Hippocampal formation (tissue), 2 donors: ENCODE results near the gene EPS8L3.
"Not testable (repeated sequence)": the region's sequence is repeated elsewhere in the genome, so short reads cannot be mapped to it uniquely, and the experiment has no call there.

Source experiments
- DNase-seq, 2 donors: peaks; one replicate each; lab custom pipeline; 2025; lab: John Stamatoyannopoulos, UW

EPS8L3 gene

DNA sequence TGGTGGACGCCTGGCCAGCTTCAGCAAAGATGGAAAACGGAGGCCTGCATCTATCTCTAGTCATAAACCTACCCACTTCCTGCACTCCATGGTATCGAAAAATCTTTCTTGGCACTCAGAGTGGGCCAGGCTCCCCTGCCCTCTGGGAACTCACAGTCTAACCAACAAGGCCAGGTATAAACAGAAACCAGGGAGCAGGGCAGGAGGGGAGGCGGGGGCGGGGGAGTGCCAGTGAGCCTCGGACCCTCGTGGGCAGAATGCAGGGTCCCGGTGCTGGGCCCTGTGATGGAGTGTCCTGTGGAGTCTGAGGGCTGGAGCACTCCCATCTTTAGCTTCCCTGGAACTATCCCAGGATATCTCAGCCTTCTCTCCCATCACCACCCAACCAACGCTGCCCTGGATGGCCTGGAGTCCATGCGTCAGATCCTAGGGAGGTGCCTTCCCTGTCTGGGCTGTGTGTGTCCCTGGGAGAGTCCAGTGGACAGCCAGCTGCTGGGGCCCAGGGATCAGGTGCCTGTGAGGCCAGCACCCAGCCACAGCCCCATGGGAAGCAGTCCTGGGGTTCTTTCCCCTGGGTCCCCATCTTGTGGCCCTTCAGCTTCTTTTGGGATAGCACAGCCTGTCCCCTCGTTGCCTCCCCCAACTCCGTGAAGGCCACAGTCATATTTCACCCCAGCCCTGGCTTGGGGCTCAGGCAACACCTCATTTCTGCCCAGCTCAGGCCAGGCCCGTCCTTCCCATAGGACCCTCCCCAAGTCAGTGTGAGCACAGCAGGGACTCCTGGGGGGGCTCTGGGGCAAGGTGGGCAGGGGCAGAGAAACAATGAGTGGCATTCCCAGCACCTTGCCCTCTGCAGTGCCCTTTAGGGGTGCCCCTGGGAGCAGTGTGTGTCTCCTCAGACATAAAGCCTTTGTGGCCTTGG lies 1.1 kb upstream of the EPS8L3 start:
- no peak for DNase-seq

DNA sequence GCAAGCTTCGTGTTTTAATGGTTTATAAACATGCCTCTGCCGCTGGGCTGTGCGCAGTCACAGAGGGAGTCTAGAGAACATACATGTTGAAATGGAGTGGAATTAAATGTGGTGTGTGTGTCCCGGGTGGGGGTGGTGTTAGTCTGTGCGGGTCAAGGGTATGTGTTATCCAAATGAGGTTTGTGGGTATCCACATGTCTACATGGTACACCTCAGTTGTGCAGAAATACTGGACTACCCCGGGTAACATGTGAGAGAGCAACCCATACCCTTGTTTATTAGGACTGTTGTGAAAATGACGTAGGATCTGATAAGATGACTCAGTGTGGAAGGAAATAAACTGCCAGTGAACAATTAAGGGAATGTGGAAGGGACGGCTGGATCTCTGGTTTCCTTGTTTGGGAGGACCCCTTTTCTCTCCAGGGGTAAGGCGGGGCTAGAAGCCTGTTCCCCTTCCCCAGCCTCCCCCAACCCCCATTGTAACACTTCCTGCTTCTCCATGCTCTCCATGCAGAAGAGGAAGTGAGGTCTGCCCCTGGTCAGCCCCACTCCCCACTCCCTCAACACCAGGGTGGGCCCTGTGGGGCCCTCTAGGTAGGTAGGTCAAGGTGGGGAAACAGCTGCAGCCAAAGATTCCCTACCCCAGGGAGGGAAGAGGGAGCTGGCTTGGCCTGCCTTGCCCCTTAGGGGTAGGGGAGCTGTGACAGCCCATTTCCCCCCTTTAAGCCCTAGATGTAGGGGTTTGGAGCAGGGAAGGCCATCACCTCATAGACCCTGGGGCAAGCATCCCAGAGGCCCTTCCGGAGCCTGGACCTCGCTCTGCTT lies 690 bp downstream of the EPS8L3 start:
- DNase-seq, result no peak

DNA sequence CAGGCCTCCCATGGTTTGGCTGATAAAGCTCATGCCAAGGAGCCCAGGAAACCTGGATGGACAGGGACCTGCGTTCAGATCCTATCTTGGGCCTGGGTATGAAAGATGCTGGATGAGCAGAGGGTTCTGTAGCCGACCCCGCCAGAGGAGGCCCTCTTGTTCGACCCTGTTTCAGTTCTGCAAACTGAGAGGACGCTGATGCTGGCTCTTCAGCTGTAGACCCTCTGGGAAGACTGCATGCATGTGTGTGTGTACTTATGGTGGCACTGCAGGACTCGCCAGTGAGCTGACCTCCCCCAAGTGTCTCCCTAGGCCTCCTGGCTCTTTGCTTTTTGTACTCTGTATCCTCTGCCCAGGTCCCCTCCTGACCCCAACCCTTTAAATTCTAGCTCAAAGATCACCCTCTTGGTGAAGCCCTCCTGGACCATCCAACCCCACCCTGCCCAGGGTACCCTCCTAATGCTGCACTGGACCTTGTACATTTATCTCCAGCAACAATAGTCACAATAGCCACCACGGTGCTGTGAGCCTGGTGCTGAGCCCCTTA lies 1.6 kb downstream of the EPS8L3 start:
- DNase-seq, result no peak

DNA sequence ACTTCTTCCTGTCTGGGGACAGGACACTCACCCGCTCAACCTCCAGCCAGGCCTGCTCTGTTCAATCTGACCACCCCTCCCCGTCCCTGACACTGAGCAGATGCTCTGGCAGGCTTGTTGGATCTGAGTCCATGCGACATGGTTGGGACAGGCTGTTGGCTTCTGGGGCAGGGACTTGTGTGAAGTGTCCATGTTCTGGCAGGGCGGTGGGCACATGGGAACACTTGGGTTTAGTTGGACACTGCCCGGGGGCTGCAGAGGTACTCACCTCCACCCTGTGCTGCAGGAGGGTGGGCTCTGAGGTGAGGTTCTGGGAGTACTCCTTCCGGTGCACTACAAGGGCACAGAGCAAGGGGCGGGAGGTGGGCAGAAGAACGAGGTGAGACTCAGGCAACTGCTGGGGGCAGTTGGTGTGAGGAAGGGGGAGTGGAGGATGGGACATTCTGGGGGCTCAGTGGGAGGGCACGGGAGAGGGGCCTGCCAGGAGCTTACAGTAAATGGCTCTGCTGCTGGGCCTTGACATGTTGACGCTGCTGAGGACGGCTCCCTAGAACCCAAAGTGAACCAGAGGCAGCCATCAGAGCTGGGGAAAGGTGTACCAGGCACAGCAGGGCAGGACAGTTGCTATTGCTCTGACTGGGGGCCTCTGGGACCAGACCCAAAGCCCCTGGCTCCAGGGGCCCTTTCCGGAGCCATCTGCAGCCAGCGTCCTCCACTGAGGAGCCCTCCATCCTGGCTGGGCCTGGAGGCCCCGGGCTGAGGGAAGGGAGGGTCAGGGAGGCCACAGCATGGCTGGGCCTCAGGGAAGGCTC lies 2.3 kb downstream of the EPS8L3 start:
- DNase-seq, result no peak

DNA sequence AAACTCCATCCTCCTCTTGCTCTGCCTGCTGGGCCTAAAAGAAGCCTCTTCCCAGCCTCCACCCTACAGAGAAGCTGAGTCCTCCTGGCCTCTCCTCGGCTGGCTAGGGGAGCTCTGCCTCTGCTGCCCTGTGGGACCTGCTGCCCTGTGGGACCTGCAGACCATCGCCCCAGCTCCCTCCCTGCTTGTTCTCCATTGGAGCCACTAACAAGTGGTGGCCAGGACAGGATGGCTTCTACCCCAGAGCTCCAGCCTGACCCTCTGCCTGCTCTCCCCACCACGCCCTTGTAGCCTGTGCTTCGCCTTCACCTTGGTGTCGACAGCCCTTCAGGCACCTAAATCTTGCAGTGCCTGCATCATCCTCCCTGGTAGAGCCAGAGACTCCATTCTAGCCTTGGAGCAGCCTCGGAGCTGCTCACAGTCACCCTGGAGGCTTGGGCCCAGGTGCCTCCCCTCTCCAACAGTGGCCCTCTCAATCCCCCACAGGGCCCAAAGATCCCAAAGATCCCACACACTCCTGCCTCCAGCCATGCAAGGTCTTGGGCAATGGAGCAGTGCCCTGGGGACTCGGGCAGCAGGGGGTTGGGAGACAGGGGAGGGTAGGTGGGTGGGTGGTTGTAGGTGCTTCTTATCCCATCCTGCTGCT lies 3.0 kb downstream of the EPS8L3 start:
- DNase-seq, result no peak

DNA sequence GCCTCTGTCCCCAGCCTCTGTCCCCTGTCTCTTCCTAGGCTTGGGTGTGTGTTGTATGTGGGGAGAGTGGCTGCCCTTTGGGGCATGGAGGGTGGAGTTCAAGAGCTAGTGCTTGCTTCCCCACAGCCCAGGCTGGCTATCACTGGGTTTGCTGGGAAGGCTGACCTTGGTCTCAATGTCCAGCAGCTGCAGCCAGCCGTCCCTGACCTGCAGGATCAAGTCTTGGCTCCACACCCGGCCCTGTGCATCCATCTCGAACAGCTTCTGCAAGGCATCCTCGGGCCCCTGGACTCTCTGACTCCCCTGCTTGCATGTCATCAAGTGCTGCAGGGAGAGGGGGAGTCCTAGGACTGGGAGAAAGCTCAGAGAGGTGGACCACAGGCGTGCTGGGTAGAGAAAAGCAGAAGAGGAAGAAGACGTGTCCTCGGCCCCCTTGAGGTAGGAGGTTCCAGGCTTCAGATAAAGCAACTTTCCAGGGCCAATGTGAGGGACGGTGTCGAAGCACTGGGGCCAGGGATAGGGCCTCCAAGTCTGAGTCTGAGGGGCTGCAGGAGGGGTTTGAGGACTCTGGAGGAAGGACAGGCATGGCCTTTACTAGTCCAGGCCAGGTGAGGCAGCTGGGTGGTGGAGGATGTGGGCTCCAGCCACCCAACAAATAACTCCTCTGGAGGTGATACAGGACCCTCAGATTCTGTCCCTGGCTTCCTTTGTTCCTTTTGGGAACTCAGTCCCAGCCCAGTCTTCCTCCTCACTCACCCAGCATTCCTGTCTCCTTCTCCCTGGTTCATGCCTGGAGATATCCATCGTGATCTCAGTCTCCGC lies 4.0 kb downstream of the EPS8L3 start:
- DNase-seq, result no peak

DNA sequence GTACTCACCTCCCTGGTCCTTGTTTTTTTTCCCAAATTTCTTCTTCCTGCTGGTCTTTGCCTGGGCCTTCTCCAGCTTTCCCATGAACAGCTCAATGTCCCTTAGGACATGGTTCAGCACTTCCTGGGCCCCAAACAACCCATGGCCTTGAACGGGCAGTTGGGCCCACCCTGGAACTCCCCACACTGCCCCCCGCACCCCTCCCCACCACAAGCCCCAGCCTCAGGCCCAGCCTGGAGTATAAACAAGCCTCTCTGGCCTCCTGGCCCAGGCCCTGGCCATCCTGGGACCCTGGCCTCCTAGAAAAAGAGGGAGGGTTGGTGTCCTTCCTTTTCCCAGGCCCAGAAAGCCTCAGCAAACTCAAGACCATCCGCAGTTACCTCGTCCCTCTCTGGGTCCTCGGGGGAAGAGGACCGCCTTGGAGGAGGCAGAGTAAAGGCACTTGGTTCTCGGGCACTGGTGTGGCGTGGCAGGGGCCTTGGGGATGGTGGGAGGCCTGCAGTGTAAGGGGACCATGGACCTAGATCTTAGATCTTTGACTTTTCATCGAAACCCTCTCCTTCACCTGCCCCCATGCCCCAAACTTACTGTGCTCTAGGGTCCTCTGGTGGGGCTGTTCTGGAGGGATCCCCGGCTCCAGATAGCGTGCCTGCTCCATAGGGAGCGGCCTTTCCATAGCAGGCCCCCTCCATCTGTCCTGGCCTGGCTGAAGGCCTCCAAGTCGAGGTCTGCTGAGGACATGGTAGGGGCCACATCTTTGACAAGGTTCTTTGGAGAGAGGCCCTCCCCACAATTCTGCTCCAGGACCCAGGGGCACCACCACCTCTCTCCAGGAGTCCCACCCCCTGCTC lies 5.6 kb downstream of the EPS8L3 start:
- DNase-seq, result no peak

DNA sequence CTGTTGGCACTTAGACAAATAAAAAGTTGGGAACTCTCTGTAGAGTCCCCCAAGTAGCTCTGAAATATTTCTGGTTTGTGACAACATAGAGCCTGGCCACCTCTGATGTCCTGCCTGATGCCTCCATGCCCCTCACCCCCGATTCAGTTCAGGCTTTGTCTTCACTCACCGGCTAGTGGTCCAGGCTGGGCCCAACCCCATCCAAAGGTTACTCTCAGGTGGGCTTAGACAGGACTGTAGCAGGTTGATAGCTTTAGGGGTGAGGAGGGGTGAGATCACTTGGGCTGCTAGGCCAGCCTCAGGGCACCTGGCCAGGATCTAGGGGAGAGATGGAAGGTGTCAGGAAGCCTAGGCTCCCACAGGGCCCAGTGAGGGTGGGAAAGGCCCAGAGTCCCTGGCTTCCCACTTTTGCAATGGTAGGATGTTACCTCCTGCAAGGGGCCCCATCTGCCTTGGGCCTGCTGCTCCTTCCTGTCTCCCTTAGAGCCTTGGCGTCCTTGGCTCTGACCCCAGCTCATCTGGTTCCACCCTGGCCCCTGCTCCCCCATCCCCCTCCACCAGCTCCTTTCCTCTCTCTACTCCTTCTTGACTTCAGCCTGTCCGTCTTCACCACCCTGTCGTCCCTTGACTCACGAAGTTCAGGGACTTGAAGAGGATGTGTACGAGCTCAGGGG lies 6.7 kb downstream of the EPS8L3 start:
- DNase-seq, result no peak

DNA sequence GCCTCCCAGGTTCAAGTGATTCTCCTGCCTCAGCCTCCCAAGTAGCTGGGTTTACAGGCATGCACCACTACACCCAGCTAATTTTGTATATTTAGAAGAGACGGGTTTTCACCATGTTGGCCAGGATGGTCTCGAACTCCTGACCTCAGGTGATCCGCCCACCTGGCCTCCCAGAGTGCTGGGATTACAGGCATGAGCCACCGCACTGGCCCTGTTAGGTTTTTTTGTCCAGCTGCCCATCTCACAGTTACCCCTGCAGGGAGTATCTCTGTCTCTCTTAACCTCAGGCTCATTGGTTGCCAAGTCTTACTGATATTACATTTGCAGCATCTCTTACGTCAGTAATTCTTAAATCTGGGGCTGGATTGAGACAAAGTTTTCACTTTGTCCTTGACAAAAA lies 7.4 kb downstream of the EPS8L3 start:
- not testable (repeated sequence) for DNase-seq

DNA sequence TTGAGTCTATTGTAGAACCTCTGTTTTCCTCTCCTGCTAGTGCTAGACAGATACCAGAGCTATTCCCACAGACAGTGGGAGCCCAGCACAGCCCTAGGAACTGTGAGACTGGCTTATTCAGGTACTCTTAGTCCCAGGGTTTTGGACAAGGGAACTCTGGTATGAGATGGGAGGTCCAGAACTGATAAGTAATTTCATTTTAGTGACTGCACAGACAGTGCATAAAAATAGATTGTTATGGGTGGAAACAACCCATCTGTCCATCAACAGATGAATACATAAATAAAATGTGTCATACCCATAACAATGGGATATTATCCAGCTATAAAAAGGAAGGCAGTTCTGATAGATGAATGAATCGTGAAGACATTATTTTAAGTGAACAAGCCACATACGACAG lies 9.0 kb downstream of the EPS8L3 start:
- no peak for DNase-seq

DNA sequence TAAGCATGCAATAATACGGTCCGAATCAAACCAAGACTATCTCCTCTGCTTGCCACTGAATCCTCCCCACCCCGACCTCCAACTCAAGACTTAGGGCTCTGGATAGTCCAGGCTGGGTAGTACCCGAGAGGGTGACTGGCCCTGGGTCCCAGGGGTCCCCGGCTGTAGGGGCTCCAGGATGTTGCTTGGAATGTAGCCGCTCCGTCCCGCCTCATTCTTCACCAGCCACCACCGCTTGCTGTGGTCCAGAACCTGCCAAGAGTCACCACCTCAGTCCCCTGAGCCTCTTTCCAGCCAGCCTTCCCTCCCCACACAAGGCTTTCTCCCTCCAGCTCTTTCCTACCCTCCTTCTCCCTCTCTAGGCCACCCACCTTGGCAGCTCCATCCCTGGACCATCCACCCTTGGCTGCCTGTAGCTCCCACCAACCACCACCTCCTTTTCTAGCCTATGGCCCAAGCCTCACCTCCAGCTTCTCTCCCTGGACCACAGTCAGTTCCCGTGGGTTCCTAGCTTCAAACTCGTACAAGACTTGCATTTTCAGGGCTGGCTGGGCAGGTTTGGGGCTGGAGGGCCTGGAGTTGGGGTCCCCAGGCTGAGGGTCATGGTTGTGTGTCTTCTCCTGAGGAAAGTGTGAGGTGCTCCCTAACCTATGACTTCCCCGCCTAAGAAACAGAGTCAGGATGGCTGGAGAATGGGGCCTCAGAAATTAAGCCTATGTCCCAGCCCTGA lies 12.0 kb downstream of the EPS8L3 start:
- no peak for DNase-seq

DNA sequence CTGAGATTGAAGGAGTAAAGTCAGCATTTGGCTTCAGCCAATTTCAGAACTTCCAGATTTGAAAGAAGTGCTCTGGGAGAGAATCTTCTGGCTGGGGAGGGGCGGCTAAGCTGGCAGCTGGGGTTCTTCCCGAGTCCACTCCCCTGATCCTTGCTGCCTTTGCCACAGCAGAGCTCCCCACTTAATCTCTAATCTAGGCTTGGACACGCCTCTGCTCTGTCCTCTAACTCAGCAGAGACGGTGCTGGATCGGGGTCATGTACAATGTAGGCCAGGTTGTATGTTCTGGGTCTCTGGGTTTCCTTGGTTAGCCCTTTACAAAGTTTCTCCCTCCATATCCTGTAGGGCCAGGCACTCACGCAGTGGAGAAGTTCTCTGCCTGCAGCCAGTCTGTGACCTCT lies 12.8 kb downstream of the EPS8L3 start:
- no peak for DNase-seq

DNA sequence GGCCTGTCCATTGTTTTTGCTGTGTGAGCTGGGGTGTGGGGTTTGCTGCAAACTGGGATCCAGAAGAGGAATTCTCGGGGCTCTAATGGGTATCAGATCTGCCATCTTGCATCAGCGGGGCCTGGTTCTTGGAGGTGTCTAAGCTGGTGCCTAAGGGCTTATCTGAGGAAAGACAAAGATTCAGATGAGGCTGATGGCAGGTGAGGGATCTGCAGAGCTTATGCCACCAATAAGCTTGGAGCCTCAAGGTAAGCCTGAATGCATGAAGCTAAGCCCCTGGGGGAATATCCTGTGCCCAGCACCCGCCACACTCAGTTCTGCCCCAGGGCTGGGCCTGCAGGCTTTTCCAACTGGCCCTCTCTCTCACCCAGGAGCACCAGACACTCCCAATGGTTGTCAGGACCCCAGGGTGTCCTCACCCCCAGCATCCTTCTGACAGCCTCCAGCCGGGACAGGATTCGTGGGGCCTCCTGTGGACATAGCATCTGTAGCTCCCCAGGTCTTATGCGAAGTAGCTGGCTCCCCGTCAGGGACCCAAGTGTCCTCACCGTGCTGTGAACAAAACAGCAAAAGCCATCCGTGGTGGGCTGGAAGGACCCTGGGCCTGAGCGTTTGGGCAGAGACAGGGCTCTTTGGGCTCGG lies 13.4 kb downstream of the EPS8L3 start:
- no peak for DNase-seq

DNA sequence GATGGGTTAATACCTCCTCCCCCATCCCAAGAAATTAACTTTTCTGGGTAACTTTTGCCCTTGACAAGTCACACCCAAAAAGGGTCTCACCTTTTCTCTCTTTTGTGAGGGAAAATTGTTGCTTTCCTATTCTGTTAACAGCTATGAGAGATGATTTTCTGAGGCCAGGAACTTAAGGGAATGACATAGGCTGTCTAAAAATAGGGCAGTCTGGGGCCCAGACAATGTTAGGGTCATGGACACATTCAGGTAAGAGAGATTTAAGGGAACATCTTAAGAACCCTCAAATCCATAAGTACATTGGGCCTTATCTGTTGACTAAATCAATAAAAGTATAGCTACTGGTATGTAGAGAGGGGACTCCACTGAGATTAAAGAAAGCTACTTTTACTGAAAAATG lies 14.5 kb downstream of the EPS8L3 start:
- DNase-seq, result no peak

DNA sequence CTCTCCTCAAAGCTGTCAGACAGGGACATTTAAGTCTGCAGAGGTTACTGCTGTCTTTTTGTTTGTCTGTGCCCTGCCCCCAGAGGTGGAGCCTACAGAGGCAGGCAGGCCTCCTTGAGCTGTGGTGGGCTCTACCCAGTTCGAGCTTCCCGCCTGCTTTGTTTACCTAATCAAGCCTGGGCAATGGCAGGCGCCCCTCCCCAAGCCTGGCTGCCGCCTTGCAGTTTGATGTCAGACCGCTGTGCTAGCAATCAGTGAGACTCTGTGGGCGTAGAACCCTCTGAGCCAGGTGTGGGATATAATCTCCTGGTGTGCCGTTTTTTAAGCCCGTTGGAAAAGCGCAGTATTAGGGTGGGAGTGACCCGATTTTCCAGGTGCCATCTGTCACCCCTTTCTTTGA lies 15.4 kb downstream of the EPS8L3 start:
- not testable (repeated sequence) for DNase-seq

DNA sequence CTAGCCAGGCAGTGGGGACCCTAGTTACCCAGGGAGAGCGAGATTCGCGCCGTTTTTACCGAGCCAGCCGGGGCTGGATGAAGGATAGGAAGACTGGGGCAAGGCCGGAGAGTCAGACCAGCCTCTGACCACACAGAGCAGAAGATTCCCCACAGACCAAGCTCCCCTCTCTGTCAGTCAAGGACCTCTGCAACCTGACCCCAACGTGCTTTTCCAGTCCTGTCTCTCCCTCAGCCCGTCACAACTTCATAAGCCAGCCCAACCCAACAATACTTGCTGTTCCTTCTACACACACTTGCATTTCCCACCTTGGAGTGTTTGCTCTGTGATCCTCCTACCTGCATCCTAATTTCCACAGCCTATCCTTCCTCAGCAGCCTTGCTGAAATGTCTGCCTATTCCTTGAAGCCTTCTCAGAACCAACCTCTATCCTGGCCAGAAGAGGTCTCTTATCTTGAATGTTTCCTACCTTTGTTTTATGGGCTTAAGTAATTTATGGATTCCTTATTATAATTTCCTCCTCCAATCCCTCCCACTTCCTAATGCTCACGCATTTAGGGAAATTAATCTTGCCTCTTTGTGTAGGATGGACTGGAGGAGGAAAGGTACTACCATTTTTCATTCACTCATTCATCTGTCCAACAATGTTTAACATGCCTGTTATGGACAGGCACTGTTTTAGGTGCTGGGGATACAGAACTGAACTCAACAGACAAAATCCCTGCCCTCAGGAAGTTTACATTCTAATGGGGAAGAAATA lies 22.9 kb downstream of the EPS8L3 start, which contains the start of gene GSTM3:
GSTM3 (minus strand) TSS at position 424 of the 759 bp plus-strand sequence. CDS start 751 bp downstream, outside the sequence.
- DNase-seq, result no peak
